Activated T-cell treated with anti-CD3 and anti-CD28 coated beads, Interleukin-2, amount 50 U/mL, for 24 hours (primary cell): ENCODE results near the gene NFATC2.

ENCODE experiments used
- DNase-seq: peaks from one replicate; pipeline ENCODE4 v3.0.0-alpha.2; 2020
- H3K27ac Mint-ChIP-seq: 2 replicates; pipeline ENCODE4 v1.8.0; 2020; ENCODE audit warnings: mild to moderate bottlenecking, mixed read lengths
- H3K27me3 Mint-ChIP-seq: 2 replicates; pipeline ENCODE4 v1.8.0; 2020; ENCODE audit warnings: mixed read lengths
- H3K36me3 Mint-ChIP-seq: 2 replicates; pipeline ENCODE4 v1.8.0; 2020; ENCODE audit warnings: low read depth, mixed read lengths
- H3K4me1 Mint-ChIP-seq: 2 replicates; pipeline ENCODE4 v1.8.0; 2020; ENCODE audit warnings: low read depth, mixed read lengths
- H3K4me3 Mint-ChIP-seq: 2 replicates; pipeline ENCODE4 v1.8.0; 2020; ENCODE audit warnings: mild to moderate bottlenecking, moderate library complexity, mixed read lengths
- H3K9me3 Mint-ChIP-seq: 2 replicates; pipeline ENCODE4 v1.8.0; 2020; ENCODE audit warnings: mixed read lengths

The NFATC2 gene

DNA sequence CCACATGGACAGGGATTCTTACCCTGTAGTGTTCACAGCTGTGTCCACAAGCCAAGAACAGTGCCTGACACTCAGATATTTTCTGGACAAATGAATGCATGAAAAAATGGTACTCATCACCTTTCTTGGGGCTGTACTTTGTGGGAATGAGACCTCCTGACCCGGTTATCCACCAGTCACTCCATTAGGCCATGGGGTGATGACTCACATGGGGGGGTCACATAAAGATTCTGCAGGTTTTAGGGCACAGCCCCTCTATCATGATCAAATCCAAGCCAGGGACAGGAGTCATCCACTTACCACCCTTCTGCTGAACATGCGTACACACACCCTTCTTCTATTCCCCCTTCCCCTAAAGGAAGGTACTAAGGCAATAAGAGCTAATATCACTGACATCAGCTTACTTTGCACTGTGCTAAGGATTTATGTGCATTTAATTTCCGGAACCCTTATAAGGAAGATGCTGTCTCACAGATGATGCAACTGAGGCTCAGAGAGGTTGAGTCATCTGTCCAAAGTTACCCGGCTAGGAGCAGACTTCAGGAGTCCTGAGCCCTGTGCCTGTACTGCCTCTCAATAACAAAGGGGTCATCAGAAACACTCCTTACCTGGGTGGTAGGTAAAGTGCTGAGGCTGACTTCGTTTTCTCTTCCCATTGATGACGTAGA lies 107.8 kb downstream of the NFATC2 start:
- Mint-ChIP-seq H3K27me3 (no peaks in the 10 kb centered on the region), H3K9me3 (no peaks in the 10 kb centered on the region), H3K27ac (peak overlapping the region; percentile 49), H3K4me1 (peaks cover 71% of the 10 kb centered on the region), H3K36me3 (peaks cover 94% of the 10 kb centered on the region), H3K4me3 (no peak overlapping the region)
- DNase-seq = no peak

DNA sequence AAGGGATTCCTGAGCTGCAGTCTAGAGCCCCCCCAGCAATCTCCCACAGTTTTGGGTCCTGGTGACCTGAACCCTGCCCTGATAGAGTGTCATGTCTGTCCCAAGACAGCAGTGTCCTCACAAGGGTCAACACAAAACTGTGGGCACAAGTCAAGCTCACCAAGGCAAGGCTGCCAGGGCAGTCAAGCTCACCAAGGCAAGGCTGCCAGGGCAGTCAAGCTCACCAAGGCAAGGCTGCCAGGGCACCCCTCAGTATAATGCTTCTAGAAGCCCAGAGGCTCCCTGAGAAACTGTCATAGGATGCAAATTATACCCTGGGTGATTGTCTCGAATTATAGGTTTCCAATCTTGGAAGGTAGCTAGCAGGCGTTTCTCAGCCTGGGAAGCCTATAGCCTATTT lies 108.5 kb downstream of the NFATC2 start:
- no peak for DNase-seq
- H3K27me3 Mint-ChIP-seq = no peaks in the 10 kb centered on the region
- H3K4me1 Mint-ChIP-seq = peaks cover 68% of the 10 kb centered on the region
- H3K9me3 Mint-ChIP-seq = no peaks in the 10 kb centered on the region
- H3K4me3 Mint-ChIP-seq = no peak overlapping the region
- no peak overlapping the region for H3K27ac Mint-ChIP-seq
- peaks cover 94% of the 10 kb centered on the region for H3K36me3 Mint-ChIP-seq

DNA sequence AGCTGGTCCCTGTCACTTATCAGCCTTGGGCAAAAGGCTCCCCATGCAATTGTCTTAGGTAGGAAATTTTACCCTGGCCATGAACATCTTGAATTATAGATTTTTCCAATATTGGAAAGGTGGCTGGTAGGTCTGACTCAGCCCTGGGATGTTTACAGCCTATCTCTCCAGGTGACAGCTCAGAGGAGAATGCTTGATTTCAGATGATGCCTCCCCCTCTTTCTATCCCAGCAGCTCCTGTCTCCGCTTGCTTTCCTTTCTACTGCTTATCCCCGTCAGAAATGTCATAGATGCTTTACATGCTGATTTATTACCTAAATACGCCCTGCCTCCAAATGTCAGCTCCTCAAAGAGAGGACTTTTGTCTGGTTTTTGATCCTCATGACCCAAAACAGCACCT lies 109.6 kb downstream of the NFATC2 start:
- Mint-ChIP-seq H3K4me1 (peaks cover 67% of the 10 kb centered on the region), H3K27me3 (no peaks in the 10 kb centered on the region), H3K4me3 (no peak overlapping the region), H3K36me3 (peaks cover 94% of the 10 kb centered on the region), H3K27ac (peak overlapping the region; percentile 6), H3K9me3 (no peaks in the 10 kb centered on the region)
- no peak for DNase-seq

DNA sequence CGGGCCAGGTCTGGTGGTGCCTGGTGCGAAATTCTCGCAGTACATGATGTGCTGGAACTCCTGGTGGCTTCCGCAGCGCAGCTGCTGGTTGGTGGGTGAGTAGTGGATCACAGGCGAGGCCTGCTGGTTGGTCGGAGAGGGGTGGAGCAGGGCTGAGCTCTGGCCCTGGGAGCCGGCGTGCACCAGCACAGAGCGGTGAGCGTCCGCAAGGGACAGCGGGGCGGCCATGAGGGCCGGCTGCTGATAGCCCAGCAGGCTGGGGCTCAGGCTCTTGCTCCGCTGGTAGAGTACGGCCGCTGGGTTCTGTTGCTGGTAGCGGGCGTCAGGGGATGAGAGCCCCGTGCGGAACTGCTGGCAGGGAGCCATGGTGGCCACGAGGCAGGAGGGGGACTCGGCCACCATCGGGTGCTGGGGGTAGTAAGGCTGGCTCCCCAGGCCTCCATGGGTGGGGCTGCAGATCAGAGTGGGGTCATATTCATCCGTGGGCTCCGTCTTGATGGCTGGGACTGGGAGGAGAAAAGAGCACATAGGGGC lies 110.2 kb downstream of the NFATC2 start:
- H3K4me1 Mint-ChIP-seq = peaks cover 67% of the 10 kb centered on the region
- no peak for DNase-seq
- no peaks in the 10 kb centered on the region for H3K9me3 Mint-ChIP-seq
- H3K4me3 Mint-ChIP-seq = no peak overlapping the region
- H3K27me3 Mint-ChIP-seq = no peaks in the 10 kb centered on the region
- H3K36me3 Mint-ChIP-seq = peaks cover 94% of the 10 kb centered on the region
- H3K27ac Mint-ChIP-seq = peak overlapping the region; percentile 63

DNA sequence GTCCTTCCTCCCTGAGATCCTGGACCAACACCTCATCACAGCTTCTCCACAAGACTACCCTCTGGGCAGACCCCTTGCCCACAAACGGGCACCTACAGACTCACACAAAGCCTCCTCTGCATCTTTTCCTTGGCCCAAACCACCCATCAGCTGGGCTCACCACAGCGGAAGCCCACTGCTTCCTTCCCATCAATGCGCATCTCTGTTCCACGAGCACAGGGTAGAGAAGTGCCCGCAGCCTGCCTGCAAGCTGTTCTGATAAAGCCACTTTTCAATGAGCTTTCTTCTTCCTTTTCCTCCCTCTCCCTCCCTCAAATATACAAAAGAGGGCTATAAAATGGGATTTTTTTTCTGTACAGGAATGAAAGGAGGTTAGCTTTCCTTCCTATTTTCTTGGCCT lies 111.2 kb downstream of the NFATC2 start:
- H3K36me3 Mint-ChIP-seq = peaks cover 97% of the 10 kb centered on the region
- no peaks in the 10 kb centered on the region for H3K27me3 Mint-ChIP-seq
- H3K27ac Mint-ChIP-seq = peak overlapping the region; percentile 63
- peaks cover 70% of the 10 kb centered on the region for H3K4me1 Mint-ChIP-seq
- no peaks in the 10 kb centered on the region for H3K9me3 Mint-ChIP-seq
- DNase-seq = no peak
- no peak overlapping the region for H3K4me3 Mint-ChIP-seq

DNA sequence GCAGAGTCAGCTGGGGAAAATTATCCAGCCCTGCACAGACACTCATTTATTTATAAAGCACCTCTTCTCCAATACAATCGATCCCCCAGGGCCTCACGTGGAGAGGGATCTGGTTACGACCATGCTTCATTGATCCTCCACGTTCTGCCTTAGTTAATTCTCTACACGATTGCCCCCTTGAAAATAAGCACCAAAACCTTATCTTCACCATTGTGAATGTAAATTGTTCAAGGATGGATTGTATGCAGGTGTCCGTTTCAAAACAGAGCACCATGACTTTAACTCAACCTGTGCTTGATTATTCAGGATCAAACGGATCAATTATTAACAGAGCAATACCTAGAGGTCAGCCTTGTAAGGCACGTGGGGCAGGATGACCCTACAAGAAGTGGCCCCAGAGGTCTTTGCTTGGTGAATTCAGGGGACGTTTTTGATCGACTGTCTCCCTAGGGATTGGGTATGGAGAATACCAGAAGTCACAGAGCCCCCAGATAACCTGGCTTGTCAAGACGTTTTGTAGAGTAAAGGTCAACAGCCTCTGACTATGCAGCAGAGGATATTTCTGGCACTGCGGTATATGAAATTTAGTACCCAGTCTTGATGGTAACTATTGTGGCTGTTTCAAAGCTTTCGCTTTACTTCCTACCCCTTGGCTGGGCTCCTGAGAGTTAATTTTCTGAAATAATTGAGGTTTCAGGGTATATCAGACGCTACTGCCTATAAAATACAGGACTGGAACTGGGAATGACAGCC lies 112.1 kb downstream of the NFATC2 start:
- DNase-seq = no peak
- H3K27ac Mint-ChIP-seq = peak overlapping the region; percentile 31
- H3K4me1 Mint-ChIP-seq = peaks cover 79% of the 10 kb centered on the region
- no peaks in the 10 kb centered on the region for H3K27me3 Mint-ChIP-seq
- H3K4me3 Mint-ChIP-seq = no peak overlapping the region
- no peaks in the 10 kb centered on the region for H3K9me3 Mint-ChIP-seq
- peaks cover 100% of the 10 kb centered on the region for H3K36me3 Mint-ChIP-seq

DNA sequence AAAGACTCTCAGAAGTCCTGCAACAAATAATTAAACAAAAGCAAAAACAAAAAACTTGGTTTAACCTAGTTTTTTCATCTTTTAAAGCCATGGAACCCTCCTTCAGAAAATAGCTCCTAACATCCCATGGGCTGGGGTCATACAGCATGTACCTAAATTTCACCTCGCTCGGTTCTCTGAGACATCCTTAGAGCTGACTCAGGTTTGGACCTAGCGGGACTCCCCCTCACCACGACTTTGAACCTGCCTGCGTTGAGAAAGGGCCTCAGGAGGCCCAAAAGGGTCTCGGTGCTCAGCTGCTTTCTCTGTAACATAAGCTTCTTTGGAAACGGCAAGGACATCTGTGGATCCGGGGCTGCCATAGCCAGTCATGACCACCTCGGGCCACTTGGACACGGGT lies 112.8 kb downstream of the NFATC2 start:
- no peak for DNase-seq
- H3K4me1 Mint-ChIP-seq = peaks cover 79% of the 10 kb centered on the region
- no peak overlapping the region for H3K4me3 Mint-ChIP-seq
- H3K9me3 Mint-ChIP-seq = no peaks in the 10 kb centered on the region
- H3K27ac Mint-ChIP-seq = peak overlapping the region; percentile 38
- H3K36me3 Mint-ChIP-seq = peaks cover 97% of the 10 kb centered on the region
- H3K27me3 Mint-ChIP-seq = no peaks in the 10 kb centered on the region

DNA sequence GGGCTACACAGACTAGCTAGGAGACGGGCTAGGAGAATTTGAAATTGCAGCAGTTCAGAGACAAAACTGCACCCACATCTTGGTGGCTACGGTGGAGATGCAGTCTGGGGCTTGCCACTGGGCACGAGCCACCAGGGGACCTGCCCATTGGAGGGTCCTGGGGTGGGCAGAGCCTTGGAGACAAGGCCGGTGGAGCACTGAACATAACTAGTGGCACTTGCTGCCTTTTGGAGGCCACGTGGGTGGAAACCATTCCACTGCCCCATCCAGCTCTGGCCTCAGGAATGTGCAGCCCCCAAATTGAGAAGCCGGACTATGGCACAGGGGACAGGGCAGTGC lies 113.4 kb downstream of the NFATC2 start:
- no peaks in the 10 kb centered on the region for H3K9me3 Mint-ChIP-seq
- peaks cover 96% of the 10 kb centered on the region for H3K36me3 Mint-ChIP-seq
- H3K4me1 Mint-ChIP-seq = peaks cover 83% of the 10 kb centered on the region
- no peak overlapping the region for H3K4me3 Mint-ChIP-seq
- no peaks in the 10 kb centered on the region for H3K27me3 Mint-ChIP-seq
- no peak for DNase-seq
- H3K27ac Mint-ChIP-seq = no peak overlapping the region

DNA sequence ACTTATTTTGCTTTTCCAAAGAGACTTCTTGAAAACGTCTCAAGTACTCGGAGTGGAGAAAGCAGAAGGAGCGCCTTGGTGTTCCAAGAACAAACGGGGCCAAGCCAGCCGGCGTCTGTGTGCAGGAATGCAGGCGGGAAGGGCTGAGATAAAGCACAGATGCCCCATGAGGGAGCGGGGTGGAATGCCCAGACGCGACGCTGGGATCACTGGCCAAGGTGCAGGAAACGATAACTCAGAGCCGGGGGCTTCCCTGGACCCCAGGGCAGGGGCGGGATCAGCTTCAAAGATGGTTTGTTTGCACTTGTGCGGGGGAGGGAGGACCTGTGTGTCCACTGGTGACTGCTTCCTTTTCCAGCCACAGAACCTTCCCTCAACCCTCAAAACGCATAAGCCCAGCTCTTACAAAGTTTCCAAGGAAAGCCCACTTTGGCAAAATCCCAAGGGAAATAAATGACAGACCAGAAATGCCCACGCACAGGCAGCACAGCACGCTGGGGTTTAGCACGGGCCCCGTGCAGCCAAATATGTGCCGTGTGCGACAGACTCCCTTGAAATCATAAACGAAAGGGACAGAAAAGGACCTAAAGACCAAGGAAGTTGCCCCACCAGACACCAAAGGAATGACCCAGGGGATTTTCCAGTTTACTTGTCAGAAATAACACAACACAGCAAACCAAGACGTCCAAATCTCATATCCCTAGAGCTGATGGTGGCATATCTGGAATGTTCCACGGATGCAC lies 113.9 kb downstream of the NFATC2 start:
- DNase-seq = no peak
- Mint-ChIP-seq H3K27me3 (no peaks in the 10 kb centered on the region), H3K9me3 (no peaks in the 10 kb centered on the region), H3K36me3 (peaks cover 96% of the 10 kb centered on the region), H3K4me3 (no peak overlapping the region), H3K4me1 (peaks cover 89% of the 10 kb centered on the region), H3K27ac (peak overlapping the region; percentile 90)

DNA sequence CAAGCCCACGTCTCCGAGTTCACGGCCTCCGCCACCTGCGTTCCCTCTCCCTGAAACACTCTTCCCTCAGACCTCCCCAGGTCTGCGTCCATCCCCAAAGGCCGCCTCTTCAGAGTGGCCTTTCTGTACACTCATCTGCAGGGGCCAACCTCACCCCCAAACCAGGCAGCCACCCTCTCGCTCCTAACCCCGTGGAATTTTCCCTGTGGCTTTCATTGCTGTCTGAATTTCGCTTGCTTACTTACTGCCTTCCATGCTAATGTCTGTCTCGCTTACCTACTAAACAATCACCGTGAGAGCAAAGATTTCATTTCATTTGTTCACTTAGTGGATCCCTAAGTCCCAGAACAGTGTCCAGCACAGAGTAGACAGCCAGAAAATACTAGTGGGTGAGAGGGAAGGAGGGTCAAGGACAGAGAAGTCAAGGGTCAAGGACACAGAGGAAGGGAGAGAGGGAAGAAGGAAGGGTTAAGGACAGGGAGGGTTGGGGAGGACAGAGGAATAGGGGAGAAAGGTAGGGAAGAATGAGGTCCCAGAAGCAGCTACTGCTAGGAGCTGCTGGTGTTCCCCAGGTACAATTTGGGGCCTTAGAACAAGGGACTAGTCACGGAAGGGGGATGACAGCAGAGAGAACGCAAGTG lies 114.7 kb downstream of the NFATC2 start:
- Mint-ChIP-seq H3K27me3 (no peaks in the 10 kb centered on the region), H3K4me1 (peaks cover 90% of the 10 kb centered on the region), H3K27ac (peak overlapping the region; percentile 90), H3K9me3 (no peaks in the 10 kb centered on the region), H3K4me3 (no peak overlapping the region), H3K36me3 (peaks cover 94% of the 10 kb centered on the region)
- no peak for DNase-seq

DNA sequence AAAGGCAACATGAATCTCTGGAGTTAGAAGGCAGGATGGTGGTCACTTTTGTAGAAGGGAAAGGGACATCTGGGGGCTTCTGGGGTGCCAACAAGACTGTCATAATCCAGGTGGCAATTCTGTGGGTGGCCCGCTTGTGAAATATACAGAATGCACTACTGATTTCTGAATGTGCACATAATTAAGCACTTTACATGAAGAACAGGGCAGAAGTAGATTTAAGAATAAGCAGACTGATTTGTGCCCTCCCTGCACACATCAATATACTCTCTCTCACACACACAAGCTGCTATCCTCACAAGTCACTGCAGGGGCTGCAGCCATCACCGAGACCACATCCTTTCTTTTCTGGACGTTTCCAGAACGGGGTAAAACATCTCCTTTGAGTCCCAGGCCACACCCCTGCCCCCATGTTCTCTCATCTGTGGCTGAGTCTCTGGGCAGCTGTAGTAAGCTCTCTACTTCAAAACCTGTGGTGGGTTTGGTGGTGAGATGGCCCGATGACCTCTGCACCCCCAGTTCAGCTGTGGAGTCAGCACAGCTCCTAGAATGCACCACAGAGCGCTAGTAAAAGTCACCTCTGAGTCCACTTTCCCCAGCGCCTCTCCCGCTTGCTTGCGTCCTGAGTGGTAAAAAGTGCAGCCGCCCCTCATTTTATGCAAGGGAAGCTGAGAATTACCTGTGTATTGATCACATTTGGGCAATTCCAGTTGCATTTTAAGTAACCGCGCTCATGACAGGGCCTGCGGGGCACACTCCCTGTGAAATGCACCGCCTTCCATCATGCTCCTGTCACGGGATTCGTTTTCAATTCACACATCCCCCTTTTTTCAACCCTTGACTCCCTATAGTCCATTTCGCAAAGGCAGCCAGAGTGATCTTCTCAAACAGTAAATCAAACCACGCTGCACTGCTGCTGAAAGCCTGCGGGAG lies 115.5 kb downstream of the NFATC2 start:
- Mint-ChIP-seq H3K4me3 (no peak overlapping the region), H3K4me1 (peaks cover 90% of the 10 kb centered on the region), H3K27me3 (no peaks in the 10 kb centered on the region), H3K9me3 (no peaks in the 10 kb centered on the region), H3K36me3 (peaks cover 94% of the 10 kb centered on the region), H3K27ac (peak overlapping the region; percentile 90)
- DNase-seq = no peak

DNA sequence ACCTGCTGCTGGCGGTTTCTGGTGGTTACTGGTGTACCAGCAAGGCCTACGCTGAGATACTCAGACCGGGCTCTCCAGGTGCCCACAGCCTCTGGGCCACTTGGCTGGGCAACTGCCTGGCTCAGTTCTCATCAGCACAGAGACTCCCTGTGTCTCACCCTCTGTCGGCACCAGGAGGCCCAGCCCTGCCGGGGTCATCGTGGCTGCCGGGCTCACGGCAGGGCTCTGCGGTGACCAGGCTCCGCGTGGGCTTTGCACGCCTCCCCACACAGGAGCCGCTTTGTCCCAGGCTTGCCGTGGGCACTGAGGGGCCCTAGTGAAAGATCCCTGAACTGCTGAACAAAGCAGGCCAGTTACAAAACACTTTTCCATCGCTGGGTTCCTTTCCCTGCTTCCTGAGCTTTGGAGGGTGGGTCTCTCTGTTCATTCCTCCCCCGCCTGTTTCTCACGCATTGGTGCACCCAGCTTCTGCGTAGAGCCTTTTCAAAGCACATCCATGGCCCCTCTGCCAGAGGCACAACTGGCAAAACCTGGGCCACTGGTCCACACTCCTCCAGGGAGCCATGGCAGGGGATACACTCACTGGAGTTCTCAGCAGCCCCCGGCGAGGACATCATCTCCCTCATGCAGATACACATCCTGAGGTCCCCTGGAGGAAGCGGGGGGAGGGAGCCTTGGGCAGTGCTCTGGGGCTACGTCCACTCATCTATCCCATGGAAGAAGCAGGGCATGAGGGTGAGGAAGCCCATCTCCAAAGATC lies 117.0 kb downstream of the NFATC2 start:
- peaks cover 88% of the 10 kb centered on the region for H3K4me1 Mint-ChIP-seq
- no peaks in the 10 kb centered on the region for H3K9me3 Mint-ChIP-seq
- peaks cover 94% of the 10 kb centered on the region for H3K36me3 Mint-ChIP-seq
- peak overlapping the region; percentile 90 for H3K27ac Mint-ChIP-seq
- peak overlapping the region; percentile 43 for H3K4me3 Mint-ChIP-seq
- peak; percentile 58 for DNase-seq
- H3K27me3 Mint-ChIP-seq = no peaks in the 10 kb centered on the region
